ENCODE results near the gene TYROBP. TPM values are rescaled to one million over a fixed set of nuclear protein-coding genes. Genes with fewer than 3 reads are reported as not detected.
"Not testable (repeated sequence)": the region's sequence is repeated elsewhere in the genome, so short reads cannot be mapped to it uniquely, and the experiment has no call there.

TYROBP gene
- total RNA-seq, 1 experiment from 2014 or later, result not detected

DNA sequence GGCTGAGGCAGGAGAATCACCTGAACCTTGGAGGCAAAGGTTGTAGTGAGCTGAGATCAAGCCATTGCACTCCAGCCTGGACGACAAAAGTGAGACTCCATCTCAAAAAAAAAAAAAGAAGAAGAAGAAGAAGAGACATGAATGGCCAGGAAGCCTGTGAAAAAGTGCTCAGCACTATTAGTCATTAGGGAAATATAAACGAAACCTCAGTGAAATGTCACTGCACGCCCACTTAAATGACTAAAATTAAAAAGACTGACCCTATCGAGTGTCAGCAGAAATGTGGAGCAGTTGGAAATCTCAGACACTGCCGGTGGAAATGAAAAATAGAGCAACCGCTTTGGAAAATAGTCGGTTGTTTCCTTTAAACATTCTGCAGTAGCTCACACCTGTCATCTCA is 5.5 kb upstream of the TYROBP start:
- Histone ChIP-seq H3K36me3 (replicated peaks; ENCODE audit: control insufficient read depth, insufficient read depth, low read length) (no peaks in the 10 kb centered on the region), H3K27me3 (ENCODE audit: control insufficient read depth, insufficient read depth, low read length) (no peaks in the 10 kb centered on the region), H3K4me3 (ENCODE audit: insufficient read depth, low read depth, low read length) (no peak overlapping the region)
- DNase-seq, result no peak

DNA sequence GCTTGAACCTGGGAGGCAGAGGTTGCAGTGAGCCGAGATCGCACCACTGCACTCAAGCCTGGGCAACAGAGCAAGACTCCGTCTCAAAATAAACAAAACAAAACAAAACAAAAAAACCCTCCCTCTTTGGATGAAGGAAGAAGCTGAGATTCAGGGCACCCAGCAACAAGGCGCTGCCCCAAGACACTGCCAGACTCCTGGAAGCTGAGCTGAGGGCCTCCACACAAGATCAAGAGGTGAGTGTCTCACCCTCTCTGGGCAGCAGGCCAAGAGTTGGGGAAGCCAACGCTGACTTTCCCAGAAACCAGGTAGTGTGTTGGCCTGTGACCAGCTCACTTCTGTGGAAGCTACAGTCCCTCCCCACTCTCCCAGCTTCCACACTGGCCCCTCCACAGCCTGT is 3.7 kb upstream of the TYROBP start:
- H3K27me3 ChIP-seq (ENCODE audit: control insufficient read depth, insufficient read depth, low read length), result no peaks in the 10 kb centered on the region
- H3K36me3 ChIP-seq (replicated peaks; ENCODE audit: control insufficient read depth, insufficient read depth, low read length), result no peaks in the 10 kb centered on the region
- no peak overlapping the region for H3K4me3 ChIP-seq (ENCODE audit: insufficient read depth, low read depth, low read length)
- no peak for DNase-seq

- Histone ChIP-seq H3K36me3 (replicated peaks; ENCODE audit: control insufficient read depth, insufficient read depth, low read length) (no peaks in the 10 kb centered on the region), H3K4me3 (ENCODE audit: insufficient read depth, low read depth, low read length) (no peak overlapping the region), H3K27me3 (ENCODE audit: control insufficient read depth, insufficient read depth, low read length) (no peaks in the 10 kb centered on the region)
- peak; percentile 69 for DNase-seq
These were observed 3.1 kb upstream of the TYROBP start for GRCh38 chr19:35911173-35911572.

DNA sequence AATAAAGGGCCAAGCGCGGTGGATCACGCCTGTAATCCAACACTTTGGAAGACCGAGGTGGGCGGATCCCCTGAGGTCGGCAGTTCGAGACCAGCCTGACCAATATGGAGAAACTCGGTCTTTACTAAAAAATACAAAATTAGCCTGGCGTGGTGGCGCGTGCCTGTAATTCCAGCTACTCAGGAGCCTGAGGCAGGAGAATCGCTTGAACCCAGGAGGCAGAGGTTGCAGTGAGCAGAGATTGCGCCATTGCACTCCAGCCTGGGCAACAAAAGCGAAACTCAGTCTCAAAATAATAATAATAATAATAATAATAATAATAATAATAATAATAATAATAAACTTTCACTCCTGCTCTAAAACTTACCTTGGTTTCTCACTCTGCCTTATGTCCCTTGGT is 2.3 kb upstream of the TYROBP start:
- not testable (repeated sequence) for H3K27me3 ChIP-seq (ENCODE audit: control insufficient read depth, insufficient read depth, low read length); DNase-seq; H3K4me3 ChIP-seq (ENCODE audit: insufficient read depth, low read depth, low read length); H3K36me3 ChIP-seq (replicated peaks; ENCODE audit: control insufficient read depth, insufficient read depth, low read length)

DNA sequence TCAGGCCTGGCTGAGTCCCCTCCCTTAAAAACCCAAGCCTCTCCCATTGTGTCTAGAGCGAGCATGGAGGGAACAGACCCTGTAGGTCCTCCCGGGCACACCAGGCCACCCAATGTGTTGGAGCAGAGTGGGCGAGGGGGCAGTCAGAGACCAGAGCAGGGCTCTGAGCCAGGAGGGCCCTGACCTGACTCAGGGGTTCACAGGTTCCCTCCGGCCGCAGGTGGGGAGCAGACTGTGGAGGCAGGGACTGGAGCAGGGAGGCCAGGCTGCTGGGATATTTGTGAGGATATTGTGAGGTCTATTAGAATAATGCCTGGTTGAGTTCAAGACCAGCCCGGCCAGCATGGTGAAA is 1.6 kb upstream of the TYROBP start:
- Histone ChIP-seq H3K4me3 (ENCODE audit: insufficient read depth, low read depth, low read length) (no peak overlapping the region), H3K36me3 (replicated peaks; ENCODE audit: control insufficient read depth, insufficient read depth, low read length) (no peaks in the 10 kb centered on the region), H3K27me3 (ENCODE audit: control insufficient read depth, insufficient read depth, low read length) (no peaks in the 10 kb centered on the region)
- no peak for DNase-seq

- no peak overlapping the region for H3K4me3 ChIP-seq (ENCODE audit: insufficient read depth, low read depth, low read length)
- H3K36me3 ChIP-seq (replicated peaks; ENCODE audit: control insufficient read depth, insufficient read depth, low read length), result no peaks in the 10 kb centered on the region
- peak; percentile 63 for DNase-seq
- no peaks in the 10 kb centered on the region for H3K27me3 ChIP-seq (ENCODE audit: control insufficient read depth, insufficient read depth, low read length)
These were observed 1.0 kb upstream of the TYROBP start for GRCh38 chr19:35908973-35909683.

DNA sequence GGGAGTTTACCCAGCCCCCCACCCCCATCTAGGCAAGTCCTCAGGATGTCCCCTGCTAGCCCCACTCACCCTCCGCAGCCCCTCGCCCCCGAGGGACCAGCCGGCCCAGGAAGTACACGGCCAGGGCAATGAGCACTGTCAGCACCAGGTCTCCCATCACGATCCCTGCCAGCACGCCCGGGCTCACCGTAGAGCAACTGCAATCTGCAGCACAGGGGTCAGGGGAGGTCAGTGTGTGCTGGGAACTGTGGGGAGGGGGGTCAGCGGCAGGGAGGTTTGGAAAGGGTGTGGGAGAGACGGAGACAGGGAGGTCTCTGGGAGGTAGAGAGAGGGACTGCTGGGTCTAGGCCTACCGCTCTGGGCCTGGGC is 734 bp downstream of the TYROBP start:
- DNase-seq, result peak; percentile 64
- H3K27me3 ChIP-seq (ENCODE audit: control insufficient read depth, insufficient read depth, low read length), result peaks cover 3% of the 10 kb centered on the region; the same call in 1 of the 2 replicates
- no peaks in the 10 kb centered on the region for H3K36me3 ChIP-seq (replicated peaks; ENCODE audit: control insufficient read depth, insufficient read depth, low read length)
- no peak overlapping the region for H3K4me3 ChIP-seq (ENCODE audit: insufficient read depth, low read depth, low read length)

- no peak for DNase-seq
- H3K27me3 ChIP-seq (ENCODE audit: control insufficient read depth, insufficient read depth, low read length), result peaks cover 4% of the 10 kb centered on the region; the same call in 1 of the 2 replicates
- no peaks in the 10 kb centered on the region for H3K36me3 ChIP-seq (replicated peaks; ENCODE audit: control insufficient read depth, insufficient read depth, low read length)
- H3K4me3 ChIP-seq (ENCODE audit: insufficient read depth, low read depth, low read length), result no peak overlapping the region
These were observed 2.8 kb downstream of the TYROBP start for GRCh38 chr19:35905178-35905727.

GRCh38 chr19:35904311-35905068 is 3.6 kb downstream of the TYROBP start:
- Histone ChIP-seq H3K27me3 (ENCODE audit: control insufficient read depth, insufficient read depth, low read length) (peaks cover 4% of the 10 kb centered on the region; the same call in 1 of the 2 replicates), H3K4me3 (ENCODE audit: insufficient read depth, low read depth, low read length) (no peak overlapping the region), H3K36me3 (replicated peaks; ENCODE audit: control insufficient read depth, insufficient read depth, low read length) (no peaks in the 10 kb centered on the region)
- no peak for DNase-seq

- peaks cover 4% of the 10 kb centered on the region; the same call in 1 of the 2 replicates for H3K27me3 ChIP-seq (ENCODE audit: control insufficient read depth, insufficient read depth, low read length)
- no peaks in the 10 kb centered on the region for H3K36me3 ChIP-seq (replicated peaks; ENCODE audit: control insufficient read depth, insufficient read depth, low read length)
- H3K4me3 ChIP-seq (ENCODE audit: insufficient read depth, low read depth, low read length), result peak overlapping the region; percentile 47
- DNase-seq, result peak; percentile 89
These were observed 4.4 kb downstream of the TYROBP start for GRCh38 chr19:35903550-35904179.

DNA sequence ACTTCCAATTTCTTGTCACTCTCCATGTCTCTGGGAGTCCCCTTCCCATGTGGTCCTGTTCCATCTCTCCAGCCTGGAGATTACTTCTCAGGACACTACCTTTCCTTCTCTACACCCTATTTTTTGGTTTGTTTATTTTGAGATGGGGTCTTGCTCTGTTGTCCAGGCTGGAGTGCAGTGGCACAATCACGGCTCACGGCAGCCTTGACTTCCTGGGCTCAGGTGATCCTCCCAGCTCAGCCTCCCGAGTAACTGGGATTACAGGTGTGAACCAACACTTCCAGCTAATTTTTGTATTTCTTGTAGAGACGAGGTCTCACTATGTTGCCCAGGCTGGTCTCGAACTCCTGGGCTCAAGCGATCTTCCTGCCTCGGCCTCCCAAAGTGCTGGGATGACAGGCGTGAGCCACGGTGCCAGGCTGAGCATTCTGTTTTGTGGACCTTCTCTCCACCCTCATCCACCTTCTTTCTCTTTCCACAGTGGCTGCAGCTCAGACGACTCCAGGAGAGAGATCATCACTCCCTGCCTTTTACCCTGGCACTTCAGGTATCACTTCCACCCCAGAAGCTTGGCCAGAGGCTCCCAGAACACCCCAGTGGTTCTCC is 5.1 kb downstream of the TYROBP start:
- Histone ChIP-seq H3K36me3 (replicated peaks; ENCODE audit: control insufficient read depth, insufficient read depth, low read length) (peaks cover 2% of the 10 kb centered on the region), H3K27me3 (ENCODE audit: control insufficient read depth, insufficient read depth, low read length) (peaks cover 4% of the 10 kb centered on the region; the same call in 1 of the 2 replicates), H3K4me3 (ENCODE audit: insufficient read depth, low read depth, low read length) (peak overlapping the region; percentile 47)
- DNase-seq, result no peak

DNA sequence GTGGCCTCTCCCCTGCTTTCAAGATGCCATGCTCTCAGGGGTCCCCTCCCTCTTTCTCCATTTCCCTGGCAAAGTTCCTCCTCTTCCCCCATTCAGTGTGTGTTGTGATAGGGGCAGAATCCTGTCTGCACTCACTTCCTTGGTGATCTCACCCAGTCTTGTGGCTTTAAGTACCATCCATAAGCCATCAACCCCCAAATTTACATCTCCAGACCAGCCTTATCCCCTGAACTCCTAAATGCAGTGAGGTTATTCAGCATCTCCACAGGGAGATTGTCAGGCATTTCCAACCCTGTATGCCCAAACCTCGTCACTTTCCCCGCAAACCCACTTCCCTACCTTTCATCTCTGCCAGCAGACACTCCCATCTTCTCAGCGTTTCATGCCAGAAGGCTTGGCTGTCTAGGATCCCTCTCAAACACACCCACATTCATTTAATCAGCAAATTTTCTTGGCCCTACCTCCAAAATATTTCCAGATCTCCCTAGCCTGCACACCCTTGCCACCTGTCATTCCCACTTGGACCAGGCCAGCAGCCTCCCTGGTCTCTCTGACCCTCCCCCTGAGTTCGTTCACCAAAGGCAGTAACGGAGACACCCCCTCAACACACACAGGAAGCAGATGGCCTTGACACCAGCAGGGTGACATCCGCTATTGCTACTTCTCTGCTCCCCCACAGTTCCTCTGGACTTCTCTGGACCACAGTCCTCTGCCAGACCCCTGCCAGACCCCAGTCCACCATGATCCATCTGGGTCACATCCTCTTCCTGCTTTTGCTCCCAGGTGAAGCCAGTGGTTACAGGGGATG is 6.0 kb downstream of the TYROBP start, which contains the start of gene HCST:
TSS of gene HCST (plus strand) at position 676 of the 808 bp plus-strand sequence. CDS start at position 741, 65 bp downstream.
- Histone ChIP-seq H3K27me3 (ENCODE audit: control insufficient read depth, insufficient read depth, low read length) (peaks cover 4% of the 10 kb centered on the region; the same call in 1 of the 2 replicates), H3K4me3 (ENCODE audit: insufficient read depth, low read depth, low read length) (peak within 1 kb of the TSS; percentile 47), H3K36me3 (replicated peaks; ENCODE audit: control insufficient read depth, insufficient read depth, low read length) (peaks cover 4% of the 10 kb centered on the region)
- no peak for DNase-seq

GRCh38 chr19:35901055-35901644 is 6.9 kb downstream of the TYROBP start:
- peaks cover 9% of the 10 kb centered on the region for H3K36me3 ChIP-seq (replicated peaks; ENCODE audit: control insufficient read depth, insufficient read depth, low read length)
- peak; percentile 40 for DNase-seq
- H3K4me3 ChIP-seq (ENCODE audit: insufficient read depth, low read depth, low read length), result no peak overlapping the region; the same call in 1 of the 2 replicates
- H3K27me3 ChIP-seq (ENCODE audit: control insufficient read depth, insufficient read depth, low read length), result peaks cover 4% of the 10 kb centered on the region; the same call in 1 of the 2 replicates
